B cell (primary cell): Measurements from ENCODE around the gene ANKRD44.

ENCODE experiments used
- CTCF ChIP-seq: fragments of 200-600 bp; IDR thresholded peaks from one replicate; pipeline ENCODE4 v1.8.0; 2022; ENCODE audit warnings: antibody characterized with exemption, mild to moderate bottlenecking
- EZH2 ChIP-seq: IDR thresholded peaks from 2 replicates; pipeline ENCODE4 v1.6.1; 2012; ENCODE audit warnings: borderline replicate concordance, low read depth, mild to moderate bottlenecking, moderate library complexity, low read length; ENCODE audit not compliant: insufficient read depth, poor library complexity, severe bottlenecking

DNA sequence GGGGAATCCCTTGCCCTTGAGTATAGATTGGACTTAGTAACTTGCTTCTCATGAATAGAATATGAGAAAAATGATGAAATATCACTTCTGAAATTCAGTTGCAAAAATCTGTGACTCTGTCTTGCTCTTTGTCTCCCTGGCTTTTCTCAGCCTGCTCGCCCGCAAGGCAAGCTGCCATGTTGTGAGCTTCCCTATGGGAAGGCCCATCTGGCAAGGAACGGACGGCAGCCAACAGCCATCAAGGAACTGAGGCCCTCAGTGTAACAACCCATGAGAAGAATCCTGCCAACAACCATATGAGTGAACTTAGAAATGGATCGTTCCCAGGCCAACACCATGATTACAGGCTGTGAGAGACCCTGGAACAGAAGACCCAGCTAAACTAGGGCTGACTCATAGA, 325.7 kb downstream of the ANKRD44 start:
- TF ChIP-seq EZH2 (no peak), CTCF (no peak)
